ENCODE measurements around the gene UBALD1. TPM values are rescaled to one million over a fixed set of nuclear protein-coding genes. Genes with fewer than 3 reads are reported as not detected.

The UBALD1 gene
- total RNA-seq, 1 experiment from 2014 or later = 24.6 TPM

GRCh38 chr16:4591706-4592470 is 22.8 kb downstream of the UBALD1 start:
- H3K4me1 ChIP-seq (ENCODE audit: insufficient read depth, low read length) = no peaks in the 10 kb centered on the region
- ChIA-PET POLR2A (ENCODE audit: unreplicated experiment) (interaction anchor here (0.5 kb wide), 1 partner anchor 71 kb away, joined by 4 read pairs; no protein-coding TSS in a partner anchor), CTCF (no interaction called here)
- TF ChIP-seq EZH2phosphoT487 (IDR thresholded peaks at IDR 0.05; ENCODE audit: borderline replicate concordance, low read length) = no peak
- no peak for TF ChIP-seq EZH2 (IDR thresholded peaks at IDR 0.05; ENCODE audit: low read length, unreplicated experiment)
- no peak for TF ChIP-seq CTCF (conservative IDR thresholded peaks at IDR 0.05; ENCODE audit: low read depth, low read length)
- H3F3A ChIP-seq (ENCODE audit: low read length, unreplicated experiment) = no peaks in the 10 kb centered on the region
- no peaks in the 10 kb centered on the region for H3K79me2 ChIP-seq (ENCODE audit: low read length)
- no peak overlapping the region for H3K4me3 ChIP-seq (ENCODE audit: low read length)
- no peaks in the 10 kb centered on the region for H3K9me3 ChIP-seq (ENCODE audit: low read length)
- no peak for ATAC-seq
- H3K27me3 ChIP-seq (ENCODE audit: low read length) = no peaks in the 10 kb centered on the region
- H3K9me2 ChIP-seq (replicated peaks; ENCODE audit: low read length) = no peaks in the 10 kb centered on the region
- no peaks in the 10 kb centered on the region for H4K20me1 ChIP-seq (ENCODE audit: low read length)
- intact Hi-C loops (cut with micrococcal nuclease) = no loop called here
- H3K27ac ChIP-seq (ENCODE audit: low read length) = no peak overlapping the region
- H3K9ac ChIP-seq (ENCODE audit: low read length) = no peak overlapping the region
- DNase-seq = no peak
- no TSS peak for BruUV-seq (replicated peaks)
- H2AFZ ChIP-seq (ENCODE audit: low read length) = no peak overlapping the region
- no peaks in the 10 kb centered on the region for H3K36me3 ChIP-seq (ENCODE audit: low read depth, low read length)
- H3K4me2 ChIP-seq (ENCODE audit: low read length) = no peak overlapping the region

GRCh38 chr16:4591191-4591590 is 23.5 kb downstream of the UBALD1 start:
- H4K20me1 ChIP-seq (ENCODE audit: low read length) = no peaks in the 10 kb centered on the region
- POLR2A ChIA-PET (ENCODE audit: unreplicated experiment) = no interaction called here
- H3K4me2 ChIP-seq (ENCODE audit: low read length) = no peak overlapping the region
- no peak for TF ChIP-seq EZH2phosphoT487 (IDR thresholded peaks at IDR 0.05; ENCODE audit: borderline replicate concordance, low read length)
- no peak for TF ChIP-seq EZH2 (IDR thresholded peaks at IDR 0.05; ENCODE audit: low read length, unreplicated experiment)
- TF ChIP-seq CTCF (conservative IDR thresholded peaks at IDR 0.05; ENCODE audit: low read depth, low read length) = no peak
- H3K9me2 ChIP-seq (replicated peaks; ENCODE audit: low read length) = no peaks in the 10 kb centered on the region
- ATAC-seq (no peak), DNase-seq (no peak)
- H3F3A ChIP-seq (ENCODE audit: low read length, unreplicated experiment) = no peaks in the 10 kb centered on the region
- H3K9ac ChIP-seq (ENCODE audit: low read length) = no peak overlapping the region
- H3K9me3 ChIP-seq (ENCODE audit: low read length) = no peaks in the 10 kb centered on the region
- H3K36me3 ChIP-seq (ENCODE audit: low read depth, low read length) = no peaks in the 10 kb centered on the region
- no TSS peak for BruUV-seq (replicated peaks)
- H3K4me3 ChIP-seq (ENCODE audit: low read length) = no peak overlapping the region
- H3K27ac ChIP-seq (ENCODE audit: low read length) = no peak overlapping the region
- intact Hi-C loops (cut with micrococcal nuclease) = no loop called here
- H3K4me1 ChIP-seq (ENCODE audit: insufficient read depth, low read length) = no peaks in the 10 kb centered on the region
- no peaks in the 10 kb centered on the region for H3K27me3 ChIP-seq (ENCODE audit: low read length)
- no peaks in the 10 kb centered on the region for H3K79me2 ChIP-seq (ENCODE audit: low read length)
- CTCF ChIA-PET = no interaction called here
- no peak overlapping the region for H2AFZ ChIP-seq (ENCODE audit: low read length)

GRCh38 chr16:4588961-4589360 is 25.7 kb downstream of the UBALD1 start:
- no peak for TF ChIP-seq EZH2 (IDR thresholded peaks at IDR 0.05; ENCODE audit: low read length, unreplicated experiment)
- TF ChIP-seq EZH2phosphoT487 (IDR thresholded peaks at IDR 0.05; ENCODE audit: borderline replicate concordance, low read length) = no peak
- no peak for TF ChIP-seq CTCF (conservative IDR thresholded peaks at IDR 0.05; ENCODE audit: low read depth, low read length)
- H3K79me2 ChIP-seq (ENCODE audit: low read length) = no peaks in the 10 kb centered on the region
- ChIA-PET CTCF (no interaction called here), POLR2A (ENCODE audit: unreplicated experiment) (no interaction called here)
- no peak overlapping the region for H3K27ac ChIP-seq (ENCODE audit: low read length)
- no peaks in the 10 kb centered on the region for H3K9me3 ChIP-seq (ENCODE audit: low read length)
- H4K20me1 ChIP-seq (ENCODE audit: low read length) = no peaks in the 10 kb centered on the region
- H3K4me1 ChIP-seq (ENCODE audit: insufficient read depth, low read length) = no peaks in the 10 kb centered on the region
- no peak overlapping the region for H3K9ac ChIP-seq (ENCODE audit: low read length)
- H2AFZ ChIP-seq (ENCODE audit: low read length) = no peak overlapping the region
- no peaks in the 10 kb centered on the region for H3K27me3 ChIP-seq (ENCODE audit: low read length)
- no peak for DNase-seq
- intact Hi-C loops (cut with micrococcal nuclease) = no loop called here
- H3F3A ChIP-seq (ENCODE audit: low read length, unreplicated experiment) = no peaks in the 10 kb centered on the region
- no peak for ATAC-seq
- H3K9me2 ChIP-seq (replicated peaks; ENCODE audit: low read length) = no peaks in the 10 kb centered on the region
- no peak overlapping the region for H3K4me3 ChIP-seq (ENCODE audit: low read length)
- no peak overlapping the region for H3K4me2 ChIP-seq (ENCODE audit: low read length)
- no TSS peak for BruUV-seq (replicated peaks)
- no peaks in the 10 kb centered on the region for H3K36me3 ChIP-seq (ENCODE audit: low read depth, low read length)
